ENCODE measurements around the gene DLL4.

GRCh38 chr15:40952301-40952900 is 23.3 kb downstream of the DLL4 start:
- no peak for TF ChIP-seq SIN3A (IDR thresholded peaks at IDR 0.05; ENCODE audit: low read depth, low read length)
- no peak for TF ChIP-seq BACH1 (IDR thresholded peaks at IDR 0.05; ENCODE audit: borderline replicate concordance)
- TF ChIP-seq CBX3 (IDR thresholded peaks at IDR 0.05; ENCODE audit: borderline replicate concordance, low read depth), result no peak
- TF ChIP-seq, protein P1, sequence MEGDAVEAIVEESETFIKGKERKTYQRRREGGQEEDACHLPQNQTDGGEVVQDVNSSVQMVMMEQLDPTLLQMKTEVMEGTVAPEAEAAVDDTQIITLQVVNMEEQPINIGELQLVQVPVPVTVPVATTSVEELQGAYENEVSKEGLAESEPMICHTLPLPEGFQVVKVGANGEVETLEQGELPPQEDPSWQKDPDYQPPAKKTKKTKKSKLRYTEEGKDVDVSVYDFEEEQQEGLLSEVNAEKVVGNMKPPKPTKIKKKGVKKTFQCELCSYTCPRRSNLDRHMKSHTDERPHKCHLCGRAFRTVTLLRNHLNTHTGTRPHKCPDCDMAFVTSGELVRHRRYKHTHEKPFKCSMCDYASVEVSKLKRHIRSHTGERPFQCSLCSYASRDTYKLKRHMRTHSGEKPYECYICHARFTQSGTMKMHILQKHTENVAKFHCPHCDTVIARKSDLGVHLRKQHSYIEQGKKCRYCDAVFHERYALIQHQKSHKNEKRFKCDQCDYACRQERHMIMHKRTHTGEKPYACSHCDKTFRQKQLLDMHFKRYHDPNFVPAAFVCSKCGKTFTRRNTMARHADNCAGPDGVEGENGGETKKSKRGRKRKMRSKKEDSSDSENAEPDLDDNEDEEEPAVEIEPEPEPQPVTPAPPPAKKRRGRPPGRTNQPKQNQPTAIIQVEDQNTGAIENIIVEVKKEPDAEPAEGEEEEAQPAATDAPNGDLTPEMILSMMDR (IDR thresholded peaks at IDR 0.05 in 2 of 3, conservative IDR thresholded peaks at IDR 0.05 in 1 of 3; ENCODE audit: control insufficient read depth in 2 of 3, extremely low read depth in 1 of 3, insufficient read depth in 1 of 3, low read depth in 3 of 3, low read length in 3 of 3), result no peak
- TF ChIP-seq POLR2A (IDR thresholded peaks at IDR 0.05; ENCODE audit: low read depth, low read length), result no peak
- TF ChIP-seq YY1 (IDR thresholded peaks at IDR 0.05; ENCODE audit: low read depth, low read length), result no peak
- no peak for TF ChIP-seq BMI1 (IDR thresholded peaks at IDR 0.05; ENCODE audit: borderline replicate concordance)
- TF ChIP-seq SPI1 (IDR thresholded peaks at IDR 0.05; ENCODE audit: borderline replicate concordance, insufficient read depth, low read depth, low read length), result no peak
- TF ChIP-seq POLR2AphosphoS5 (IDR thresholded peaks at IDR 0.05; ENCODE audit: low read length), result no peak

All from GM12878 (cell line).